Measurements from ENCODE around the gene GOSR2. TPM values are rescaled to one million over a fixed set of nuclear protein-coding genes. Genes with fewer than 3 reads are reported as not detected.
A peak's percentile ranks its signal among the peaks of the same experiment; 100 is the strongest.

The GOSR2 gene
- total and polyA plus RNA-seq, 7 donors = 21.6 to 47.0 (median 35.0) TPM

DNA sequence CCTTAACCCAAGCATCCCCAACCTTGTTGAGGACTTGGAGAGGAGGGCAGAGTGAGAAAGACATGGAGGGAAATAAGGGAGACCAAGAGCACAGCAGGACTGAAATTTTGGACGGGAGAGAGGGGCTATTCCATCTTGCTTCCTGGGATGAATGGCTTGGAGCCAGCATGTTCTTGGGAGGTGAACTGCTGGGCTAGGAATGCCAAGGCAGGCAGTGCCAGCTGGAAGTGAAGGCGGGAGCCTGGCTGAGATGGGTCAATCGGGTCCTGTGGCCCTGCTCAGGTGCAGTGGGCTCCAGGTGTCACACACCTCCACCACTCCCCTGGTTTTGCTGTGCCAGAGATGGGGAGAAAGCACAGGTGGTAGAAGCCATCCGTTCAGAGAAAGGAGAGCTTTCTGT, 46.0 kb upstream of the GOSR2 start:
- no peak for TF ChIP-seq CTCF (IDR thresholded peaks at IDR 0.05)
- peak overlapping the region in 1 of 4 donors; percentile 42 for H3K27ac ChIP-seq

DNA sequence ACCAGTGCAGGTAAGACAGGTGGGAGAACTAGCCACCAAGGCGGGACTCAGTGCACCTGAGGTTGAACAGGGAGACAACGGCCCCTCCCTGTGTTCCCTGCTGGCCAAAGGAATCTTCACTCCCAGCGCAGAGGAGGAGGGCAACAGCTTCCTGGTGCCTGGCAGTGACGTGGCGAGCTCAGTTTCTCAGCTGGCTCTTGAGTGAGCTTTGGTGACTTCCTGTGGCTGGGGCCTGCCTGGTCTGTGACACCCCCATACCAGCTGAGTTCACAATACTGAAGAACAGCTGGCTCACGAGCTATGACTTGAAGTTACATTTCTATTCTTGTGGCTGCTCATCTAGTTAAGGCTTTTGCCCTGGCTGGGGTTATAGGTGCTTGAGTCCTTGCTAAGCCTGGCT, 45.5 kb upstream of the GOSR2 start:
- Histone ChIP-seq H3K36me3 (no peaks in the 10 kb centered on the region), H3K27me3 (no peaks in the 10 kb centered on the region), H3K4me1 (no peaks in the 10 kb centered on the region), H3K4me3 (no peak overlapping the region), H3K9me3 (no peaks in the 10 kb centered on the region), H3K27ac (peak overlapping the region in 1 of 4 donors; percentile 42)
- WGBS, 2 donors = 68 to 81% methylated on average over 6 of the region's 6 CpGs
- peak; percentile 72 for DNase-seq
- intact Hi-C loops (cut with DNase I) = no loop called here
- TF ChIP-seq POLR2A (IDR thresholded peaks at IDR 0.05) (no peak), CTCF (IDR thresholded peaks at IDR 0.05) (no peak), POLR2AphosphoS5 (IDR thresholded peaks at IDR 0.05) (no peak), EP300 (IDR thresholded peaks at IDR 0.05) (no peak)

More for the DNA sequence above, 46.0 kb upstream of the GOSR2 start:
- Histone ChIP-seq H3K9me3 (no peaks in the 10 kb centered on the region), H3K4me3 (no peak overlapping the region), H3K36me3 (no peaks in the 10 kb centered on the region), H3K4me1 (no peaks in the 10 kb centered on the region), H3K27me3 (no peaks in the 10 kb centered on the region)
- intact Hi-C loops (cut with DNase I) = no loop called here
- 87 to 88% methylated on average over 4 of the region's 4 CpGs for WGBS, 2 donors
- no peak for DNase-seq

DNA sequence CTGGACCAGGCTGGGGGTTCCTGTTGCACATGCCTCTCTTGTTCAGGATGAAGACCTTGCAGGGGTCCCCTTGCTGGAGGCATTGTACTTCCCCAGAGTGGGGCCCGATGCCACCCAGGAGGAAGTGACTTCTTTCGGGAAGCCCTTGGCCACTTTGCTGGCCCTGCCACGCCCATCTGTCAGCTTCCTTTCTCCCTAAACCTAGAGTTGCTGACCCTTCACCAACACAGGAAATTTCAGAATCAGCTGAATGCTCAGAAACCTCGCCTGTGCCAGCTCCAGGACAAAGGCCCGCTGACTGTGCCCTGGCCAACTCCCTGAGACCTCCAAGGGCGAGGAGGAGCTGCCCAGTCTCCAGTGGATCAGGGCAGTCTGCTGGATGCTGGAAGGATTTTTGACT, 44.9 kb upstream of the GOSR2 start:
- Histone ChIP-seq H3K4me3 (no peak overlapping the region), H3K27me3 (no peaks in the 10 kb centered on the region), H3K27ac (peak overlapping the region in 2 of 4 donors; percentile 31 to 42), H3K9me3 (no peaks in the 10 kb centered on the region), H3K36me3 (no peaks in the 10 kb centered on the region), H3K4me1 (no peaks in the 10 kb centered on the region)
- intact Hi-C loops (cut with DNase I) = no loop called here
- peak; percentile 73 for DNase-seq
- TF ChIP-seq CTCF (IDR thresholded peaks at IDR 0.05) = no peak
- WGBS, 2 donors = 66 to 71% methylated on average over 6 of the region's 6 CpGs

GRCh38 chr17:46879101-46879500, 43.9 kb upstream of the GOSR2 start:
- DNase-seq = no peak
- Histone ChIP-seq H3K4me1 (no peaks in the 10 kb centered on the region), H3K27ac (no peak overlapping the region), H3K27me3 (peaks cover 0 to 9% (median under 1%) of the 10 kb centered on the region in 3 donors), H3K4me3 (no peak overlapping the region), H3K9me3 (no peaks in the 10 kb centered on the region), H3K36me3 (no peaks in the 10 kb centered on the region)
- TF ChIP-seq POLR2A (IDR thresholded peaks at IDR 0.05) (no peak), EP300 (IDR thresholded peaks at IDR 0.05) (no peak), CTCF (IDR thresholded peaks at IDR 0.05) (no peak), POLR2AphosphoS5 (IDR thresholded peaks at IDR 0.05) (no peak)
- 78 to 79% methylated on average over 7 of the region's 7 CpGs for WGBS, 2 donors
- intact Hi-C loops (cut with DNase I) = no loop called here

DNA sequence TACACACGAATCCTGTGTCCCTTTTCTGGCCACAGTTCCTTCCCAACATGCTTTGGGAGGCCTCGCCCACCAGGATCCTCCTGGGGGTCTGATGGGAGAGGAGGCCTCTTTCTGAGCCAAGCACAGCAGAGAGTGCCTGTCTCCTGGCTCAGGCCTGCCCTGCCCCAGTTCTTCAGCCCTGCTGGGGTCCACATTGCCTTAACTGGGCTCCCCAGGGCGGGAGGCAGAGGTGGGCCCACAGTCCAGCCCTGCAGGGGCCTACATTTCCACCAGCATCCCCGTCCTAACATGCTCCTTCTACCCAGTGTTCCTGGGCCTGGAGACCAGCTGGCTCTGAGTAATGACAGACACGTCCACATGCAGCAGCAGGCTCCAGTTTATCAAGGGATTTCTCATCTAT, 41.9 kb upstream of the GOSR2 start:
- TF ChIP-seq POLR2AphosphoS5 (IDR thresholded peaks at IDR 0.05) (no peak), POLR2A (IDR thresholded peaks at IDR 0.05) (no peak), EP300 (IDR thresholded peaks at IDR 0.05) (no peak), CTCF (IDR thresholded peaks at IDR 0.05) (no peak)
- H3K4me3 ChIP-seq = no peak overlapping the region

More for the DNA sequence above, 41.9 kb upstream of the GOSR2 start:
- intact Hi-C loops (cut with DNase I) = no loop called here
- peaks cover 0 to 28% (median 5%) of the 10 kb centered on the region in 3 donors for H3K27me3 ChIP-seq
- no peak overlapping the region for H3K27ac ChIP-seq
- no peaks in the 10 kb centered on the region for H3K9me3 ChIP-seq
- no peak for DNase-seq
- no peaks in the 10 kb centered on the region for H3K4me1 ChIP-seq
- 76 to 79% methylated on average over 5 of the region's 5 CpGs for WGBS, 2 donors
- H3K36me3 ChIP-seq = no peaks in the 10 kb centered on the region

All from sigmoid colon (tissue), 7 donors.